ENCODE measurements around the gene CADM1. TPM values are rescaled to one million over a fixed set of nuclear protein-coding genes. Genes with fewer than 3 reads are reported as not detected.

Gene CADM1
- polyA plus RNA-seq, 2 donors: 1.9 to 3.8 TPM

- Histone ChIP-seq H3K9me3 (ENCODE audit: control insufficient read depth in 2 of 2, insufficient read depth in 1 of 2, low read depth in 1 of 2, low read length in 1 of 2) (no peaks in the 10 kb centered on the region), H3K4me1 (ENCODE audit: control insufficient read depth in 2 of 2, insufficient read depth in 2 of 2, low read length in 1 of 2) (no peaks in the 10 kb centered on the region), H3K36me3 (ENCODE audit: control insufficient read depth in 2 of 2, insufficient read depth in 2 of 2, low read length in 1 of 2) (no peaks in the 10 kb centered on the region), H3K4me3 (ENCODE audit: low read depth in 1 of 2, low read length in 2 of 2) (no peak overlapping the region), H3K27ac (ENCODE audit: low read depth in 2 of 2, low read length in 1 of 2) (no peak overlapping the region), H3K27me3 (ENCODE audit: control insufficient read depth in 1 of 2, insufficient read depth in 2 of 2, low read length in 2 of 2) (no peaks in the 10 kb centered on the region)
- WGBS, 2 donors: 37 to 39% methylated on average over 14 of the region's 14 CpGs
These were observed 374.5 kb downstream of the CADM1 start for GRCh38 chr11:115129473-115130289.

DNA sequence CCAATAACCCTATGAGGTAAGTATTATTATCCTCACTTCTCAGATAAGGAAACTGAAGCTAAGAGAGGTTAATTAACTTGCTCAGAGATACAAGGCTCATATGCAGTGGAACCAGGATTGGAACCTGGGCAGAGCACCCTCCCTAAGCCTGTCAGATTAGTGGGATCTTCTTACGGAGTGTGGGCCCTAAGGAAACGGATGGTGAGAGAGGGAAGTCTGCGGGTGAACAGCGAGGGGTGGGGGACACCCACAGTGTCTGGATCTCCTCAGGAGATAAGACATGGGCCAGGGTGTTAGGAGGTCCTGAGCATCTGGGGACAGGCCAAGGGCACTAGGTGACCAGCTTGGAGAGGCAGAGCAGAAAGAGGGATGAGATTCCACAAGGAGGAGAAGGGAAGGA is 376.0 kb downstream of the CADM1 start:
- whole genome bisulfite sequencing, 2 donors: 89 to 90% methylated on average over 4 of the region's 4 CpGs
- H3K4me3 ChIP-seq (ENCODE audit: low read depth in 1 of 2, low read length in 2 of 2): no peak overlapping the region
- no peaks in the 10 kb centered on the region for H3K4me1 ChIP-seq (ENCODE audit: control insufficient read depth in 2 of 2, insufficient read depth in 2 of 2, low read length in 1 of 2)
- H3K36me3 ChIP-seq (ENCODE audit: control insufficient read depth in 2 of 2, insufficient read depth in 2 of 2, low read length in 1 of 2): no peaks in the 10 kb centered on the region
- H3K27me3 ChIP-seq (ENCODE audit: control insufficient read depth in 1 of 2, insufficient read depth in 2 of 2, low read length in 2 of 2): no peaks in the 10 kb centered on the region
- H3K9me3 ChIP-seq (ENCODE audit: control insufficient read depth in 2 of 2, insufficient read depth in 1 of 2, low read depth in 1 of 2, low read length in 1 of 2): no peaks in the 10 kb centered on the region
- H3K27ac ChIP-seq (ENCODE audit: low read depth in 2 of 2, low read length in 1 of 2): no peak overlapping the region

GRCh38 chr11:115127790-115128189 is 376.4 kb downstream of the CADM1 start:
- no peaks in the 10 kb centered on the region for H3K9me3 ChIP-seq (ENCODE audit: control insufficient read depth in 2 of 2, insufficient read depth in 1 of 2, low read depth in 1 of 2, low read length in 1 of 2)
- no peaks in the 10 kb centered on the region for H3K36me3 ChIP-seq (ENCODE audit: control insufficient read depth in 2 of 2, insufficient read depth in 2 of 2, low read length in 1 of 2)
- no peak overlapping the region for H3K4me3 ChIP-seq (ENCODE audit: low read depth in 1 of 2, low read length in 2 of 2)
- H3K27ac ChIP-seq (ENCODE audit: low read depth in 2 of 2, low read length in 1 of 2): no peak overlapping the region
- WGBS, 2 donors: 75 to 82% methylated on average over 3 of the region's 3 CpGs
- no peaks in the 10 kb centered on the region for H3K27me3 ChIP-seq (ENCODE audit: control insufficient read depth in 1 of 2, insufficient read depth in 2 of 2, low read length in 2 of 2)
- no peaks in the 10 kb centered on the region for H3K4me1 ChIP-seq (ENCODE audit: control insufficient read depth in 2 of 2, insufficient read depth in 2 of 2, low read length in 1 of 2)

DNA sequence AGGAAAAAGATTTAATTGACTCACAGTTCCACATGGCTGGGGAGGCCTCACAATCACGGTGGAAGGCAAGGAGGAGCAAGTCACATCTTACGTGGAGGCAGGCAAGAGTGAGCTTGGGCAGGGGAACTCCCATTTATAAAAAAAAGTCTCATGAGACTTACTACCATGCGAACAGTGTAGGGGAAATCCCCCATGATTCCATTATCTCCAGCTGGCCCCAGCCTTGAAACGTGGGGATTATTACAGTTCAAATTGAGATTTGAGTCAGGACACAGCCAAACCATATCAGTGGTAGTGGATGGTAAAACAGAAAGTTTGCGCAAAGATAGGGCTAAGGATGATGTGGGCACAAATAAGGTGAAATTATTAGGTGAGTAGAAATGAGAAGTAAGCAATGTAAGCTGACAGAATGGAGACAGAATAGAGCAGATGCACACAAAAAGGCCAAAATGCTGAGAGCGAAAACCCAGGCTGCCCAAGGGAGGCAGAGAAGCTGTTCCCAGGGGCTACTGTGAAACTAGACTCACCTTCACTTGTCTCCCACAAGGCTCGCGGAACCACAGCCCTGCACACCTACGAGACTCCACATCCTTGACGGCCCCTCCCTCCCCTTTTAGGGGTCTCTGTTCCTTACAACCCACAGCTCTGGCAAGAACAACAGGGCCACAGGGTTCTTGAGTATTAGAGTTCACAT is 377.6 kb downstream of the CADM1 start:
- Histone ChIP-seq H3K9me3 (ENCODE audit: control insufficient read depth in 2 of 2, insufficient read depth in 1 of 2, low read depth in 1 of 2, low read length in 1 of 2) (no peaks in the 10 kb centered on the region), H3K4me1 (ENCODE audit: control insufficient read depth in 2 of 2, insufficient read depth in 2 of 2, low read length in 1 of 2) (no peaks in the 10 kb centered on the region), H3K27ac (ENCODE audit: low read depth in 2 of 2, low read length in 1 of 2) (no peak overlapping the region), H3K27me3 (ENCODE audit: control insufficient read depth in 1 of 2, insufficient read depth in 2 of 2, low read length in 2 of 2) (no peaks in the 10 kb centered on the region), H3K36me3 (ENCODE audit: control insufficient read depth in 2 of 2, insufficient read depth in 2 of 2, low read length in 1 of 2) (no peaks in the 10 kb centered on the region), H3K4me3 (ENCODE audit: low read depth in 1 of 2, low read length in 2 of 2) (no peak overlapping the region)
- WGBS, 2 donors: 63 to 70% methylated on average over 10 of the region's 10 CpGs

DNA sequence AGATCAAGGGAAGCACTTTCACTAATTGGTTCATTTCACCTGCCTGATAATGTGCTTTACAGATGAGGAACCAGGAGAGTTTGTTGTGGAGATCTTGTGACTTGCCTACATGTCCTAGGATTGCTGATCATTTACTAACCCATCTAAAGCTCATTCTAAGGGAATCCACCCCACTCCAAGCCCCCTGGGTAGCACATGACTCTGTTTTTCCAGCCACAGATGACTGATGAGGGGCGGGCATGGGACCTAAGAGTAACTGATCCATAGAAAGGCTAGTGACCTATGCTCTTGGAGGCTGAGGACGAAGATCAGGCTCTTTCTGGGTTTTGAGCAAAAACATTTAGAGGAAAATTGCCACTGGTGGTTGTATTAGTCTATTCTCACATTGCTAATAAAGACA is 378.1 kb downstream of the CADM1 start:
- no peaks in the 10 kb centered on the region for H3K36me3 ChIP-seq (ENCODE audit: control insufficient read depth in 2 of 2, insufficient read depth in 2 of 2, low read length in 1 of 2)
- no peaks in the 10 kb centered on the region for H3K27me3 ChIP-seq (ENCODE audit: control insufficient read depth in 1 of 2, insufficient read depth in 2 of 2, low read length in 2 of 2)
- H3K4me3 ChIP-seq (ENCODE audit: low read depth in 1 of 2, low read length in 2 of 2): no peak overlapping the region
- H3K27ac ChIP-seq (ENCODE audit: low read depth in 2 of 2, low read length in 1 of 2): no peak overlapping the region
- H3K4me1 ChIP-seq (ENCODE audit: control insufficient read depth in 2 of 2, insufficient read depth in 2 of 2, low read length in 1 of 2): no peaks in the 10 kb centered on the region
- no peaks in the 10 kb centered on the region for H3K9me3 ChIP-seq (ENCODE audit: control insufficient read depth in 2 of 2, insufficient read depth in 1 of 2, low read depth in 1 of 2, low read length in 1 of 2)
- WGBS, 2 donors: 76 to 77% methylated on average over 2 of the region's 2 CpGs

GRCh38 chr11:115124786-115125185 is 379.4 kb downstream of the CADM1 start:
- WGBS, 2 donors: 67 to 75% methylated on average over 4 of the region's 4 CpGs
- Histone ChIP-seq H3K27me3 (ENCODE audit: control insufficient read depth in 1 of 2, insufficient read depth in 2 of 2, low read length in 2 of 2) (no peaks in the 10 kb centered on the region), H3K4me1 (ENCODE audit: control insufficient read depth in 2 of 2, insufficient read depth in 2 of 2, low read length in 1 of 2) (no peaks in the 10 kb centered on the region), H3K4me3 (ENCODE audit: low read depth in 1 of 2, low read length in 2 of 2) (no peak overlapping the region), H3K27ac (ENCODE audit: low read depth in 2 of 2, low read length in 1 of 2) (no peak overlapping the region), H3K9me3 (ENCODE audit: control insufficient read depth in 2 of 2, insufficient read depth in 1 of 2, low read depth in 1 of 2, low read length in 1 of 2) (no peaks in the 10 kb centered on the region), H3K36me3 (ENCODE audit: control insufficient read depth in 2 of 2, insufficient read depth in 2 of 2, low read length in 1 of 2) (no peaks in the 10 kb centered on the region)

- Histone ChIP-seq H3K27ac (ENCODE audit: low read depth in 2 of 2, low read length in 1 of 2) (no peak overlapping the region), H3K9me3 (ENCODE audit: control insufficient read depth in 2 of 2, insufficient read depth in 1 of 2, low read depth in 1 of 2, low read length in 1 of 2) (no peaks in the 10 kb centered on the region), H3K27me3 (ENCODE audit: control insufficient read depth in 1 of 2, insufficient read depth in 2 of 2, low read length in 2 of 2) (no peaks in the 10 kb centered on the region), H3K36me3 (ENCODE audit: control insufficient read depth in 2 of 2, insufficient read depth in 2 of 2, low read length in 1 of 2) (no peaks in the 10 kb centered on the region), H3K4me3 (ENCODE audit: low read depth in 1 of 2, low read length in 2 of 2) (no peak overlapping the region), H3K4me1 (ENCODE audit: control insufficient read depth in 2 of 2, insufficient read depth in 2 of 2, low read length in 1 of 2) (no peaks in the 10 kb centered on the region)
- WGBS, 2 donors: 75 to 77% methylated on average over 7 of the region's 7 CpGs
These were observed 380.6 kb downstream of the CADM1 start for GRCh38 chr11:115123641-115124040.

DNA sequence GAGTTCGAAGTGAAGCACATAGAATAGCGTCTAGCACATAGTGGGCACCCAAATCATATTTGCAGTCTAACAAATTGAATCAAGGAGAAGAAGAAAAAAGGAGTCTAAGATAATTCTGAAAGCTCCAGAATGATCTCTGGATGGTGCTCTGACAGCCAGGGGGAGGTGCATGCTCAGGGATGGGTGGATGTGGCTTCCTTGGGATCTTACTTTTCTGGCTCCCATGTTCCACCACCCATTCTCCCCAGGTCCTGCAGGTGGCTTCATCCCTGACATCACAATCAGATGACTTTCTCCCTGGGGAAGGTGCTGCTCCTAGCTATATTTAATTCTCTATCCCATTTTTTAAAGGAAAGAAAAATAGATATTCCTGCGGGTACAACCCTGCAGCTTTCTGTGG is 381.9 kb downstream of the CADM1 start:
- H3K27ac ChIP-seq (ENCODE audit: low read depth in 2 of 2, low read length in 1 of 2): no peak overlapping the region
- H3K9me3 ChIP-seq (ENCODE audit: control insufficient read depth in 2 of 2, insufficient read depth in 1 of 2, low read depth in 1 of 2, low read length in 1 of 2): no peaks in the 10 kb centered on the region
- no peaks in the 10 kb centered on the region for H3K27me3 ChIP-seq (ENCODE audit: control insufficient read depth in 1 of 2, insufficient read depth in 2 of 2, low read length in 2 of 2)
- H3K36me3 ChIP-seq (ENCODE audit: control insufficient read depth in 2 of 2, insufficient read depth in 2 of 2, low read length in 1 of 2): no peaks in the 10 kb centered on the region
- no peaks in the 10 kb centered on the region for H3K4me1 ChIP-seq (ENCODE audit: control insufficient read depth in 2 of 2, insufficient read depth in 2 of 2, low read length in 1 of 2)
- no peak overlapping the region for H3K4me3 ChIP-seq (ENCODE audit: low read depth in 1 of 2, low read length in 2 of 2)
- whole genome bisulfite sequencing, 2 donors: 88 to 89% methylated on average over 3 of the region's 3 CpGs
